GM18861 (cell line): ENCODE measurements around the gene ERGIC1.
"Not testable (repeated sequence)": the region's sequence is repeated elsewhere in the genome, so short reads cannot be mapped to it uniquely, and the experiment has no call there.

Experiments
- ATAC-seq: cut with Tn5 transposase; IDR thresholded peaks from one replicate; pipeline ENCODE4 v1.9.1; 2021; ENCODE audit not compliant: unreplicated experiment

ERGIC1 gene, protein sequence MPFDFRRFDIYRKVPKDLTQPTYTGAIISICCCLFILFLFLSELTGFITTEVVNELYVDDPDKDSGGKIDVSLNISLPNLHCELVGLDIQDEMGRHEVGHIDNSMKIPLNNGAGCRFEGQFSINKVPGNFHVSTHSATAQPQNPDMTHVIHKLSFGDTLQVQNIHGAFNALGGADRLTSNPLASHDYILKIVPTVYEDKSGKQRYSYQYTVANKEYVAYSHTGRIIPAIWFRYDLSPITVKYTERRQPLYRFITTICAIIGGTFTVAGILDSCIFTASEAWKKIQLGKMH

GRCh38 chr5:172833686-172834414 is at the start of gene ERGIC1:
Gene ERGIC1, plus strand, starts transcription at chr5:172834251. Its CDS starts 163 bp downstream, at chr5:172834414.
- ATAC-seq, result peak; percentile 52

DNA sequence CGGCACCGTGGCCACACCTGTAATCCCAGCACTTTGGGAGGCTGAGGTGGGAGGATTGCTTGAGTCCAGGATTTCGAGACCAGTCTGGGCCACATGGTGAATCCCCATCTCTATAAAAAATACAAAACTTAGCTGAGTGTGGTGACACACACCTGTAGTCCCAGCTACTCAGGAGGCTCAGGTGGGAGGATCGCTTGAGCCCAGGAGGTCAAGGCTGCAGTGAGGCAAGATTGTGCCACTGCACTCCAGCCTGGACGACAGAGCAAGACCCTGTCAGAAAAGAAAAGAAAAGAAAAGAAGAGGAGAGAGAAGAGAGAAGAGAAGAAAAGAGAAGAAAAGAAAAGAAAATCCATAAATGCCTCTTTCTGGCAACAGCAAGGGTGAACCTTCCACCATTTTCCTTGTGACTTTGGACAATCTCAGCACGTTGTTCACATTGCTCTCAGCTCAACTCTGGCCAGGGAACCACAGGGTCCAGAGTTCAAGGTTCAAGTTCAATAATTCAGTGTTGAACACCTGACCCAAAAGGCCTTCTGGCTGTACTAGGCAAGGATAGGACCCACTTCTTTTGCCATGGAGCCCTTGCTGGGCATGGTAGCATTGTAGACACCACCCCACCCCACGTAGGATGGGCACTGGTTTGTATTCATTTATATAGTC is 48.5 kb upstream of the ERGIC1 start:
- ATAC-seq, result no peak

GRCh38 chr5:172786736-172787462 is 47.2 kb upstream of the ERGIC1 start:
- ATAC-seq, result no peak

GRCh38 chr5:172787538-172787937 is 46.5 kb upstream of the ERGIC1 start:
- not testable (repeated sequence) for ATAC-seq

DNA sequence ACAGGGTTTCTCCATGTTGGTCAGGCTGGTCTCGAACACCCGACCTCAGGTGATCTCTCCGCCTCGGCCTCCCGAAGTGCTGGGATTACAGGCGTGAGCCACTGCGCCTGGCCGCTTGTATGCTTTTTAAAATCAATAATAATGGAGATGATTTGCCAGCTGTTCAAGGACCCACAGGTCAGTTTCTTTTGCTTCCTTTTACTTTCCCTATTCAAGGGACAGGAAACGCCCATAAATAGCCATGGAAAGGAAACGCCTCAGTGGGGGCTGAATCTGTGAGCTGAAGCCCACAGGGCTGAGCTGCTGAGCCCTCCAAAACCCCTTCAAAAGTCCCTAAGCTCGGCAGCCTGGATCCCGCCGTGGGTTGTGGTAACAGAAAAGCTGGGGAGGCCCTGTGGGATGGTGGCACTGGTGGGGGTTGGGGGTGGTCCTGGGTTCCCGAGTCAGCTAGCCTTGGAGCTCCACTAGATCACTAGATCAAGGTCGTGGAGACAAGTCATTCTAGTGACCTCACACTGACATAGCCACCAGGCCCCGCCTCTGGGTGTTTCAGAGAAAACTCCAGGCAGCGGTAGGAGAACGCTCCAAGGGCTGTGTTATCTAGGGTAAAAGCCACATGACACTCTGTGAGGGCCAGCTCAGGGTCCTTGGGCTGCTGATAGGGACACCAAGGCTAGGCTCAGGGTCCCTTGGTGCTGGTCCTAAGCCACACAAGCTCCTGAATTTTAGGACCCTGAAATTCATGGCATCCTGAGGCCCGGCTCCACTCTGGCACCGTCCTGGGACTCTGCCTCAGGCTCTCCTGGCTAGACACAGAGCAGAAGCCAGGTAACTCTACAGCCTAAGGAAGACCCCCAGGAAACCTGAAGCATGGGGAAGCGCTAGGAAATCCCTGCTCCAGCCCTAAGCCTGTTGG is 45.0 kb upstream of the ERGIC1 start:
- ATAC-seq, result no peak

GRCh38 chr5:172789687-172790495 is 44.2 kb upstream of the ERGIC1 start:
- ATAC-seq, result no peak

GRCh38 chr5:172790496-172790889 is 43.6 kb upstream of the ERGIC1 start:
- no peak for ATAC-seq

DNA sequence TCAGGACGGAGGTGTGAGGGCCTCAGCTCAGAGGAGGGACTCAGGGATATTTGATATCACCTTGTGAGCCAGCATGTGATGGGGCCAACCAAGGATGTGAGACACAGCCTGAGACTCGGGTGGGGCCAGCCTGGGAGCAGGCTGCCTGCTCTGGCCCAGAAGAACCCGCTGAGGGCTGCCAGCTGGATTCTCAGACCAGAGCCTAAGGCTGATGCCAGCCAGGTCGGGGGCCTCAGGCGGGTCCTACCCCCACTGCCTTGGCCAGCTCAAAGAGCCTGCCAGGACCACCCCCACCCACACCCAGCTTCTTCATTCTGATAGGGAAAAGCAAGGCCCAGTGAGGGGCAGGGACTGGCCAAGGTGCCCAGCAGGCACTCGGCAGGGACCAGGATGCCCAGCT is 42.8 kb upstream of the ERGIC1 start:
- ATAC-seq, result no peak

- ATAC-seq, result no peak
Observed at GRCh38 chr5:172791726-172792445, 42.2 kb upstream of the ERGIC1 start.

- ATAC-seq, result no peak
Observed at GRCh38 chr5:172792701-172793570, 41.1 kb upstream of the ERGIC1 start.

- ATAC-seq, result no peak
Observed at GRCh38 chr5:172793577-172794488, 40.2 kb upstream of the ERGIC1 start.

DNA sequence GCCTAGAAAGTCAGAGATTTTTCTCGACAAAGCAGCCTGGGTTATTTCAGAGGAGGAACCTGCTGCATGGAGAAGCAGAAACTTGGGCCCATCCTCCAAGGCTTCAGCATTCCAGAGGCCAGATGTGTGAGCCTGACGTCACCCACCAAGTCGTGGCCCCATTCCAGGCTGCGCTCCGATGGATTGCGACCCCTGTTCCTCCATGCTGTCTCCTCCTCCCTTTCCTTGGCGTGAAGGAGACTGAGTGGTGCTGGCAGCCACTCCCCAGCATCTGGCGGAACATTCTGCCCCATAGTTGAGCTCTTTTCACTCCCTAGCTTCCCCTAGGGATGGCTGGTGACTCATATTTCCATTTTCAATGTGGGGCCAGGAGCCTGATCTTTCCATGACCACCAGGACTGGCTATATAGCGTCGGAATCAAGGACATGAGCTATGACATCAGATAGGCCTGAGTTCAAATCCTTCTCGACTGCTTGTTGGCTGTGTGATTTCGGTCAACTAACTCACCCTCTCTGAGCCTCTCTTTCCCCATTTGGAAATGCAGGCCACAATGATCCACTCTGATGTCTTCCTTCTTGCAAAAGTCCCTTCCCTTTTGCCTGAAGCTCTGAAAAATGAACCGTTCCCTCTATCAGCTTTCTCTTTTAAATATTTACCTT is 38.6 kb upstream of the ERGIC1 start:
- no peak for ATAC-seq

GRCh38 chr5:172796306-172796705 is 37.7 kb upstream of the ERGIC1 start:
- no peak for ATAC-seq

DNA sequence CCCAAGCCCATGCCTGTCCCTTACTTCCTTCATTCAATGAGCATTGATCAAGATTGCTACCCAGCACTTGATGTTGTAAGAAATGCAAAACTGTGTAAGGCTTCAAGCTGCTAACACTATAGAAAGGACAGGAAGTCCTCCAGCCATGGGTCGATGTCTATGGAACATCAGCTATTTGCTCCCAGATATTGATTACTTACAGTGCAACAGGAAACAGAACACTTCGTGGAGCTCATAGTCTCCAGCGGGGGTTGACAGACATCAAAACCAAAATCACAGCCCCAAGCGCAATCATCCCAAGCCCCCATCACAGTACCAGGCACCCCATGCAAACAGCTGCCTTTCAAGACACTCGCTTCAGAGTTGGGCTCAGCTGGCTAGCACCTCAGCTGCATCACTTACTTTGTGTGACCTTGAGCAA is 36.3 kb upstream of the ERGIC1 start:
- no peak for ATAC-seq

DNA sequence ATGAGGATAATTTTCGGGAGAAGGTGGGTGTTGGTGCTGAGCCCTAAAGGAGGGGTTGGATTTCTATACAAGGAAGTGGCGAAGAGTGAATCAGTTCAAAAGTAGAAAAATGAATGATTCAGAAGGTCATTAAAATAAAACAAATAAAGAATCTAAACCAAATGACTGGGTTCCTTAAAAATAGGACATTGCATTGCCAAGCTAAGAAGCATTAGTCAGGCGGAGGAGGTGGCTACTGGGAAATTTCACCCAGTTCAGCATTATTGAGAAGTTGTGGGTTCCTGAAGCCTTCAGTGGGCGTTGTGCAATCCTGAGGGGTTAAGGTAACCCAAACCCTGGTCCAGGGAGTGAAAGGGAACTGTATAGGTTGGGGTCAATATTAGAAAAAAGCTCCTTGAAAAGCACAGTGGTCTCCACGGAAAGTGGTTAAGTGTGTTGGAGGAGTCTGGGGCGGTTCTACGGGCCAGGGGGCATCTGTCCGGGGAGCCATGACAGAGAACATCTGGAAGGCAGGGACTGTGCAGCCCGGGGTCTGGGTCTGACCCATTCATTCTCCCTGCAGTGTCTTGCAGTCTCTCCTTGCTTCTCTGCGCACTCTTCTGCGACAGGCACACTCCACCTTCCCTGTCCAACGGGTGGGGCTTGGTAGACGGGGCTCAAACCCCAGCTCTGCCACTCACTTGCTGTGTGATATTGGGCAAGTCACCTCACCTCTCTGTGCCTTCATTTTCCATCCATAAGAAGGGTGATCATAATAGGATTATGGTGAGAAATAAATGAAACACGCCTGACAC is 35.4 kb upstream of the ERGIC1 start:
- ATAC-seq, result no peak
